ENCODE measurements around the gene DYNC2I2.

GRCh38 chr9:128696923-128697707, 40.5 kb upstream of the DYNC2I2 start:
- TF ChIP-seq POLR2A (IDR thresholded peaks at IDR 0.05) (no peak), CTCF (IDR thresholded peaks at IDR 0.05) (no peak)

Data from esophagus squamous epithelium (tissue), 4 donors.